IPS DF 6.9 (cell line): ENCODE results near the gene SLIT3.

ENCODE experiments used
- DNase-seq: peaks from one replicate; pipeline ENCODE4 v3.0.0-alpha.2; 2013; ENCODE audit warnings: low read depth, low spot score
- H3K27ac ChIP-seq: one replicate; pipeline ENCODE4 v1.5.1; 2013; ENCODE audit warnings: low read length, control low read depth
- H3K27me3 ChIP-seq: 2 replicates; pipeline ENCODE4 v1.6.1; 2013; ENCODE audit warnings: mild to moderate bottlenecking, low read length; ENCODE audit not compliant: control insufficient read depth, insufficient read depth
- H3K36me3 ChIP-seq: 2 replicates; pipeline ENCODE4 v1.6.1; 2013; ENCODE audit warnings: low read length; ENCODE audit not compliant: control insufficient read depth, insufficient read depth
- H3K4me1 ChIP-seq: 2 replicates; pipeline ENCODE4 v1.6.1; 2013; ENCODE audit warnings: low read length; ENCODE audit not compliant: control insufficient read depth, insufficient read depth
- H3K4me3 ChIP-seq: 2 replicates; pipeline ENCODE4 v1.5.1; 2013; ENCODE audit warnings: mild to moderate bottlenecking, low read length
- H3K9me3 ChIP-seq: 2 replicates; pipeline ENCODE4 v1.6.1; 2013; ENCODE audit warnings: low read length, inconsistent platforms; ENCODE audit not compliant: control insufficient read depth, insufficient read depth
- WGBS: extraction: QIAGEN DNeasy Blood & Tissue Kit; methylation state at CpG from one replicate; pipeline ENCODE4 v1.1.7; 2013; ENCODE audit warnings: mixed read lengths, missing lambda C conversion rate; ENCODE audit not compliant: insufficient read length, insufficient coverage; 5-methylcytosine and 5-hydroxymethylcytosine counted together

Gene SLIT3

GRCh38 chr5:168865968-168866367 lies 435.0 kb downstream of the SLIT3 start:
- Histone ChIP-seq H3K27me3 (no peaks in the 10 kb centered on the region), H3K27ac (no peak overlapping the region), H3K36me3 (no peaks in the 10 kb centered on the region), H3K4me1 (no peaks in the 10 kb centered on the region), H3K4me3 (no peak overlapping the region), H3K9me3 (no peaks in the 10 kb centered on the region)
- DNase-seq, result no peak
- no CpG with 5 or more reads among the region's 5 CpGs for WGBS

GRCh38 chr5:168863021-168863420 lies 437.9 kb downstream of the SLIT3 start:
- no peak overlapping the region for H3K4me3 ChIP-seq
- no peaks in the 10 kb centered on the region for H3K4me1 ChIP-seq
- H3K27me3 ChIP-seq, result no peaks in the 10 kb centered on the region
- H3K27ac ChIP-seq, result no peak overlapping the region
- no CpG with 5 or more reads among the region's 5 CpGs for WGBS
- no peaks in the 10 kb centered on the region for H3K36me3 ChIP-seq
- no peaks in the 10 kb centered on the region for H3K9me3 ChIP-seq
- no peak for DNase-seq

- H3K27ac ChIP-seq, result no peak overlapping the region
- no peak for DNase-seq
- no CpG with 5 or more reads among the region's 1 CpG for WGBS
- H3K4me1 ChIP-seq, result no peaks in the 10 kb centered on the region
- H3K4me3 ChIP-seq, result no peak overlapping the region
- H3K9me3 ChIP-seq, result no peaks in the 10 kb centered on the region
- no peaks in the 10 kb centered on the region for H3K36me3 ChIP-seq
- no peaks in the 10 kb centered on the region for H3K27me3 ChIP-seq
Measured at GRCh38 chr5:168860503-168860902, 440.4 kb downstream of the SLIT3 start.

- DNase-seq, result no peak
- Histone ChIP-seq H3K4me1 (no peaks in the 10 kb centered on the region), H3K4me3 (no peak overlapping the region), H3K27ac (no peak overlapping the region), H3K9me3 (no peaks in the 10 kb centered on the region), H3K27me3 (no peaks in the 10 kb centered on the region), H3K36me3 (no peaks in the 10 kb centered on the region)
- no CpG with 5 or more reads among the region's 1 CpG for WGBS
Measured at GRCh38 chr5:168860081-168860480, 440.9 kb downstream of the SLIT3 start.

- H3K27me3 ChIP-seq, result no peaks in the 10 kb centered on the region
- H3K27ac ChIP-seq, result no peak overlapping the region
- H3K4me1 ChIP-seq, result no peaks in the 10 kb centered on the region
- H3K9me3 ChIP-seq, result no peaks in the 10 kb centered on the region
- no peaks in the 10 kb centered on the region for H3K36me3 ChIP-seq
- H3K4me3 ChIP-seq, result no peak overlapping the region
- WGBS, result no CpG with 5 or more reads among the region's 4 CpGs
- no peak for DNase-seq
Measured at GRCh38 chr5:168859471-168859870, 441.5 kb downstream of the SLIT3 start.

GRCh38 chr5:168858994-168859393 lies 441.9 kb downstream of the SLIT3 start:
- no peaks in the 10 kb centered on the region for H3K4me1 ChIP-seq
- H3K27me3 ChIP-seq, result no peaks in the 10 kb centered on the region
- DNase-seq, result no peak
- WGBS, result no CpG with 5 or more reads among the region's 6 CpGs
- H3K4me3 ChIP-seq, result no peak overlapping the region
- no peak overlapping the region for H3K27ac ChIP-seq
- no peaks in the 10 kb centered on the region for H3K9me3 ChIP-seq
- no peaks in the 10 kb centered on the region for H3K36me3 ChIP-seq

GRCh38 chr5:168858371-168858770 lies 442.6 kb downstream of the SLIT3 start:
- WGBS, result no CpG with 5 or more reads among the region's 4 CpGs
- DNase-seq, result no peak
- H3K4me3 ChIP-seq, result no peak overlapping the region
- H3K27ac ChIP-seq, result no peak overlapping the region
- H3K36me3 ChIP-seq, result no peaks in the 10 kb centered on the region
- no peaks in the 10 kb centered on the region for H3K9me3 ChIP-seq
- H3K4me1 ChIP-seq, result no peaks in the 10 kb centered on the region
- no peaks in the 10 kb centered on the region for H3K27me3 ChIP-seq

GRCh38 chr5:168853972-168854371 lies 447.0 kb downstream of the SLIT3 start:
- no peaks in the 10 kb centered on the region for H3K27me3 ChIP-seq

GRCh38 chr5:168852329-168852728 lies 448.6 kb downstream of the SLIT3 start:
- no CpG with 5 or more reads among the region's 4 CpGs for WGBS
- Histone ChIP-seq H3K27me3 (no peaks in the 10 kb centered on the region), H3K4me3 (no peak overlapping the region), H3K27ac (no peak overlapping the region), H3K4me1 (no peaks in the 10 kb centered on the region), H3K9me3 (no peaks in the 10 kb centered on the region), H3K36me3 (no peaks in the 10 kb centered on the region)
- DNase-seq, result no peak

More at GRCh38 chr5:168853972-168854371, 447.0 kb downstream of the SLIT3 start:
- Histone ChIP-seq H3K9me3 (no peaks in the 10 kb centered on the region), H3K4me1 (no peaks in the 10 kb centered on the region), H3K36me3 (no peaks in the 10 kb centered on the region), H3K27ac (no peak overlapping the region), H3K4me3 (no peak overlapping the region)
- no peak for DNase-seq
- WGBS, result no CpG with 5 or more reads among the region's 5 CpGs

- no peak overlapping the region for H3K27ac ChIP-seq
- no peak for DNase-seq
- no peaks in the 10 kb centered on the region for H3K27me3 ChIP-seq
- WGBS, result no CpG with 5 or more reads among the region's 7 CpGs
- H3K4me1 ChIP-seq, result no peaks in the 10 kb centered on the region
- H3K36me3 ChIP-seq, result no peaks in the 10 kb centered on the region
- H3K4me3 ChIP-seq, result no peak overlapping the region
- H3K9me3 ChIP-seq, result no peaks in the 10 kb centered on the region
Measured at GRCh38 chr5:168851902-168852321, 449.0 kb downstream of the SLIT3 start.

GRCh38 chr5:168850683-168851082 lies 450.3 kb downstream of the SLIT3 start:
- Histone ChIP-seq H3K9me3 (no peaks in the 10 kb centered on the region), H3K4me3 (no peak overlapping the region), H3K36me3 (no peaks in the 10 kb centered on the region), H3K27me3 (no peaks in the 10 kb centered on the region), H3K4me1 (no peaks in the 10 kb centered on the region), H3K27ac (no peak overlapping the region)
- WGBS, result no CpG with 5 or more reads among the region's 5 CpGs
- no peak for DNase-seq
